ENCODE results near the gene RAPGEF5. TPM values are rescaled to one million over a fixed set of nuclear protein-coding genes. Genes with fewer than 3 reads are reported as not detected.

The RAPGEF5 gene
- total and polyA plus RNA-seq, 10 donors, result 10.2 to 335 (median 184) TPM

GRCh38 chr7:22355620-22356009 lies 1.3 kb downstream of the RAPGEF5 start:
- 51 to 76% (median 65%) methylated on average over 5 of the region's 5 CpGs for WGBS, 5 donors
- no peak for DNase-seq
- Histone ChIP-seq H3K4me3 (peak overlapping the region; percentile 31 to 82 (median 50)), H3K27ac (peak overlapping the region in 7 of 8 donors; percentile 4 to 80 (median 74)), H3K9me3 (peaks cover 0 to 24% (median 16%) of the 10 kb centered on the region in 8 donors), H3K27me3 (replicated peaks in 1 of 7) (peaks cover 0 to 39% (median 3%) of the 10 kb centered on the region in 7 donors), H3K4me1 (peaks cover 0 to 23% (median 8%) of the 10 kb centered on the region in 6 donors), H3K36me3 (no peaks in the 10 kb centered on the region)
- intact Hi-C loops (cut with DNase I; ENCODE audit: low total_unique reads), result loop anchor here (10.0 kb wide), 1 partner anchor 89 kb away; no protein-coding TSS in a partner anchor
- TF ChIP-seq POLR2AphosphoS5 (IDR thresholded peaks at IDR 0.05) (no peak), CTCF (IDR thresholded peaks at IDR 0.05 in 8 of 11, conservative IDR thresholded peaks at IDR 0.05 in 3 of 11) (no peak), POLR2A (IDR thresholded peaks at IDR 0.05) (no peak)

GRCh38 chr7:22354462-22354861 lies 2.5 kb downstream of the RAPGEF5 start:
- no peak for TF ChIP-seq POLR2AphosphoS5 (IDR thresholded peaks at IDR 0.05)
- no peak for TF ChIP-seq POLR2A (IDR thresholded peaks at IDR 0.05)
- no peak for TF ChIP-seq CTCF (IDR thresholded peaks at IDR 0.05 in 8 of 11, conservative IDR thresholded peaks at IDR 0.05 in 3 of 11)
- no peak for DNase-seq
- Histone ChIP-seq H3K9me3 (peaks cover 0 to 24% (median 16%) of the 10 kb centered on the region in 8 donors), H3K4me1 (peaks cover 0 to 23% (median 8%) of the 10 kb centered on the region in 6 donors), H3K27me3 (replicated peaks in 1 of 7) (peaks cover 0 to 39% (median 3%) of the 10 kb centered on the region in 7 donors), H3K27ac (peak overlapping the region in 6 of 8 donors; percentile 7 to 80 (median 72)), H3K36me3 (no peaks in the 10 kb centered on the region), H3K4me3 (peak overlapping the region in 4 of 8 donors; percentile 52 to 82 (median 60))
- WGBS, 5 donors, result 29 to 89% (median 59%) methylated on average over 2 of the region's 2 CpGs
- intact Hi-C loops (cut with DNase I; ENCODE audit: low total_unique reads), result loop anchor here (10.0 kb wide), 1 partner anchor 90 kb away; no protein-coding TSS in a partner anchor

GRCh38 chr7:22352887-22353286 lies 4.1 kb downstream of the RAPGEF5 start:
- no peak overlapping the region for H3K4me3 ChIP-seq
- no peak overlapping the region for H3K27ac ChIP-seq
- TF ChIP-seq POLR2A (IDR thresholded peaks at IDR 0.05) (no peak), POLR2AphosphoS5 (IDR thresholded peaks at IDR 0.05) (no peak), CTCF (IDR thresholded peaks at IDR 0.05 in 8 of 11, conservative IDR thresholded peaks at IDR 0.05 in 3 of 11) (no peak)
- H3K36me3 ChIP-seq, result no peaks in the 10 kb centered on the region
- peaks cover 0 to 32% (median 3%) of the 10 kb centered on the region in 7 donors for H3K27me3 ChIP-seq (replicated peaks in 1 of 7)
- H3K9me3 ChIP-seq, result peaks cover 0 to 24% (median 16%) of the 10 kb centered on the region in 8 donors
- DNase-seq, result no peak
- WGBS, 5 donors, result 88 to 97% (median 90%) methylated on average over 4 of the region's 4 CpGs
- intact Hi-C loops (cut with DNase I; ENCODE audit: low total_unique reads), result loop anchor here (10.0 kb wide), 1 partner anchor 92 kb away; no protein-coding TSS in a partner anchor
- H3K4me1 ChIP-seq, result peaks cover 0 to 23% (median 8%) of the 10 kb centered on the region in 6 donors

GRCh38 chr7:22351878-22352277 lies 5.1 kb downstream of the RAPGEF5 start:
- Histone ChIP-seq H3K36me3 (no peaks in the 10 kb centered on the region), H3K27me3 (replicated peaks in 1 of 7) (peaks cover 0 to 22% (median 3%) of the 10 kb centered on the region in 7 donors), H3K9me3 (peaks cover 0 to 24% (median 16%) of the 10 kb centered on the region in 8 donors), H3K27ac (peak overlapping the region in 7 of 8 donors; percentile 17 to 69 (median 48)), H3K4me3 (no peak overlapping the region), H3K4me1 (peaks cover 0 to 16% (median 4%) of the 10 kb centered on the region in 6 donors)
- WGBS, 5 donors, result 32 to 58% (median 49%) methylated on average over 2 of the region's 2 CpGs
- no peak for DNase-seq
- TF ChIP-seq CTCF (IDR thresholded peaks at IDR 0.05 in 8 of 11, conservative IDR thresholded peaks at IDR 0.05 in 3 of 11) (no peak), POLR2A (IDR thresholded peaks at IDR 0.05) (no peak), POLR2AphosphoS5 (IDR thresholded peaks at IDR 0.05) (no peak)
- intact Hi-C loops (cut with DNase I; ENCODE audit: low total_unique reads), result loop anchor here (10.0 kb wide), 1 partner anchor 93 kb away; no protein-coding TSS in a partner anchor
